GM12874 (cell line): Measurements from ENCODE around the gene SEC23IP.

ENCODE experiments used
- CTCF ChIP-seq: IDR thresholded peaks from 2 replicates; pipeline ENCODE4 v1.5.1; 2011; ENCODE audit warnings: low read depth, mild to moderate bottlenecking, control low read depth, low read length, moderate library complexity; ENCODE audit not compliant: insufficient read depth

The SEC23IP gene

GRCh38 chr10:119871881-119872609 lies 20.5 kb upstream of the SEC23IP start:
- no peak for TF ChIP-seq CTCF

GRCh38 chr10:119872610-119872859 lies 20.0 kb upstream of the SEC23IP start, which contains the start of gene MCMBP:
Gene MCMBP (minus strand): TSS chr10:119872843. CDS start chr10:119872584, 259 bp downstream.
- TF ChIP-seq CTCF = no peak

GRCh38 chr10:119872860-119873681 lies 19.5 kb upstream of the SEC23IP start:
- no peak for TF ChIP-seq CTCF

GRCh38 chr10:119878524-119878923 lies 14.0 kb upstream of the SEC23IP start:
- no peak for TF ChIP-seq CTCF

GRCh38 chr10:119893074-119893473 lies 544 bp downstream of the SEC23IP start:
- TF ChIP-seq CTCF = no peak

- TF ChIP-seq CTCF = no peak
Measured at GRCh38 chr10:119893845-119894427, 1.4 kb downstream of the SEC23IP start.

GRCh38 chr10:119896061-119896655 lies 3.6 kb downstream of the SEC23IP start:
- TF ChIP-seq CTCF = no peak
